Dendritic cell treated with granulocyte-macrophage colony-stimulating factor and Interleukin-4, amounts not matched to agents 40 ng/mL and 50 ng/mL, for 4 days (primary cell): ENCODE data around the gene LBHD2.
A peak's percentile ranks its signal among the peaks of the same experiment; 100 is the strongest.

Source experiments
- H3K27ac Mint-ChIP-seq: one replicate; pipeline ENCODE4 v1.8.0; 2022; ENCODE audit warnings: mild to moderate bottlenecking, mixed read lengths
- H3K27me3 Mint-ChIP-seq: one replicate; pipeline ENCODE4 v1.8.0; 2022; ENCODE audit warnings: mild to moderate bottlenecking, mixed read lengths
- H3K36me3 Mint-ChIP-seq: one replicate; pipeline ENCODE4 v1.8.0; 2022; ENCODE audit warnings: low read depth, mixed read lengths
- H3K4me1 Mint-ChIP-seq: one replicate; pipeline ENCODE4 v1.8.0; 2022; ENCODE audit warnings: low read depth, mixed read lengths
- H3K4me3 Mint-ChIP-seq: one replicate; pipeline ENCODE4 v1.8.0; 2022; ENCODE audit warnings: mild to moderate bottlenecking, moderate library complexity, mixed read lengths
- H3K9me3 Mint-ChIP-seq: one replicate; pipeline ENCODE4 v1.8.0; 2022; ENCODE audit warnings: mixed read lengths
- intact Hi-C: fragments of 100-400 bp; cut with micrococcal nuclease; formaldehyde crosslinking; loops from one replicate; pipeline ENCODE4 v1.15.0; 2022

Gene LBHD2

GRCh38 chr14:103101257-103101962 lies 17.4 kb downstream of the LBHD2 start:
- H3K9me3 Mint-ChIP-seq, result no peaks in the 10 kb centered on the region
- intact Hi-C loops, result no loop called here
- H3K36me3 Mint-ChIP-seq, result no peaks in the 10 kb centered on the region
- H3K27ac Mint-ChIP-seq, result no peak overlapping the region
- peaks cover 77% of the 10 kb centered on the region for H3K27me3 Mint-ChIP-seq
- H3K4me3 Mint-ChIP-seq, result no peak overlapping the region
- peaks cover 28% of the 10 kb centered on the region for H3K4me1 Mint-ChIP-seq

- H3K4me1 Mint-ChIP-seq, result peaks cover 28% of the 10 kb centered on the region
- H3K4me3 Mint-ChIP-seq, result no peak overlapping the region
- H3K9me3 Mint-ChIP-seq, result no peaks in the 10 kb centered on the region
- intact Hi-C loops, result no loop called here
- no peaks in the 10 kb centered on the region for H3K36me3 Mint-ChIP-seq
- peaks cover 74% of the 10 kb centered on the region for H3K27me3 Mint-ChIP-seq
- no peak overlapping the region for H3K27ac Mint-ChIP-seq
These were observed 18.1 kb downstream of the LBHD2 start for GRCh38 chr14:103101963-103102688.

- H3K4me3 Mint-ChIP-seq, result no peak overlapping the region
- no peaks in the 10 kb centered on the region for H3K36me3 Mint-ChIP-seq
- H3K4me1 Mint-ChIP-seq, result peaks cover 28% of the 10 kb centered on the region
- no peaks in the 10 kb centered on the region for H3K9me3 Mint-ChIP-seq
- intact Hi-C loops, result no loop called here
- H3K27me3 Mint-ChIP-seq, result peaks cover 70% of the 10 kb centered on the region
- H3K27ac Mint-ChIP-seq, result no peak overlapping the region
These were observed 18.8 kb downstream of the LBHD2 start for GRCh38 chr14:103102689-103103260.

- intact Hi-C loops, result loop anchor here (2.0 kb wide), 2 partner anchors 37 to 189 kb away; no protein-coding TSS in a partner anchor
These were observed 19.7 kb downstream of the LBHD2 start for GRCh38 chr14:103103461-103104388.

GRCh38 chr14:103104389-103104653 lies 20.3 kb downstream of the LBHD2 start:
- no peaks in the 10 kb centered on the region for H3K9me3 Mint-ChIP-seq
- intact Hi-C loops, result loop anchor here (2.0 kb wide), 2 partner anchors 36 to 188 kb away; no protein-coding TSS in a partner anchor
- no peak overlapping the region for H3K4me3 Mint-ChIP-seq
- H3K27ac Mint-ChIP-seq, result no peak overlapping the region
- peaks cover 64% of the 10 kb centered on the region for H3K27me3 Mint-ChIP-seq
- H3K36me3 Mint-ChIP-seq, result no peaks in the 10 kb centered on the region
- peaks cover 39% of the 10 kb centered on the region for H3K4me1 Mint-ChIP-seq

More at GRCh38 chr14:103103461-103104388, 19.7 kb downstream of the LBHD2 start:
- Mint-ChIP-seq H3K9me3 (no peaks in the 10 kb centered on the region), H3K27ac (no peak overlapping the region), H3K4me1 (peaks cover 37% of the 10 kb centered on the region), H3K4me3 (peak overlapping the region; percentile 46), H3K36me3 (no peaks in the 10 kb centered on the region), H3K27me3 (peaks cover 64% of the 10 kb centered on the region)

- peaks cover 66% of the 10 kb centered on the region for H3K27me3 Mint-ChIP-seq
- no peak overlapping the region for H3K27ac Mint-ChIP-seq
These were observed 20.8 kb downstream of the LBHD2 start for GRCh38 chr14:103104654-103105452.

GRCh38 chr14:103105580-103106150 lies 21.7 kb downstream of the LBHD2 start:
- no peaks in the 10 kb centered on the region for H3K9me3 Mint-ChIP-seq
- H3K27ac Mint-ChIP-seq, result no peak overlapping the region
- H3K4me1 Mint-ChIP-seq, result peaks cover 52% of the 10 kb centered on the region
- peaks cover 63% of the 10 kb centered on the region for H3K27me3 Mint-ChIP-seq
- H3K4me3 Mint-ChIP-seq, result no peak overlapping the region
- intact Hi-C loops, result loop anchor here (1.0 to 2.0 kb wide), 3 partner anchors 35 to 187 kb away; no protein-coding TSS in a partner anchor
- no peaks in the 10 kb centered on the region for H3K36me3 Mint-ChIP-seq

More at GRCh38 chr14:103104654-103105452, 20.8 kb downstream of the LBHD2 start:
- Mint-ChIP-seq H3K9me3 (no peaks in the 10 kb centered on the region), H3K4me3 (no peak overlapping the region), H3K4me1 (peaks cover 44% of the 10 kb centered on the region), H3K36me3 (no peaks in the 10 kb centered on the region)
- intact Hi-C loops, result loop anchor here (1.0 to 2.0 kb wide), 3 partner anchors 36 to 188 kb away; no protein-coding TSS in a partner anchor

GRCh38 chr14:103107455-103107854 lies 23.4 kb downstream of the LBHD2 start:
- Mint-ChIP-seq H3K9me3 (no peaks in the 10 kb centered on the region), H3K4me3 (no peak overlapping the region), H3K4me1 (peaks cover 70% of the 10 kb centered on the region), H3K36me3 (no peaks in the 10 kb centered on the region), H3K27ac (no peak overlapping the region), H3K27me3 (peaks cover 46% of the 10 kb centered on the region)
- intact Hi-C loops, result no loop called here

GRCh38 chr14:103107941-103108748 lies 24.1 kb downstream of the LBHD2 start:
- Mint-ChIP-seq H3K9me3 (no peaks in the 10 kb centered on the region), H3K27ac (no peak overlapping the region), H3K4me1 (peaks cover 72% of the 10 kb centered on the region), H3K4me3 (no peak overlapping the region), H3K27me3 (peaks cover 39% of the 10 kb centered on the region), H3K36me3 (no peaks in the 10 kb centered on the region)
- intact Hi-C loops, result loop anchor here (2.0 kb wide), 1 partner anchor 15 kb away; the partner anchor contains the start of gene TNFAIP2

- Mint-ChIP-seq H3K4me3 (no peak overlapping the region), H3K9me3 (no peaks in the 10 kb centered on the region), H3K27me3 (peaks cover 33% of the 10 kb centered on the region), H3K27ac (no peak overlapping the region), H3K4me1 (peaks cover 72% of the 10 kb centered on the region), H3K36me3 (no peaks in the 10 kb centered on the region)
- intact Hi-C loops, result loop anchor here (2.0 kb wide), 1 partner anchor 14 kb away; the partner anchor contains the start of gene TNFAIP2
These were observed 24.8 kb downstream of the LBHD2 start for GRCh38 chr14:103108749-103109207.

- H3K27ac Mint-ChIP-seq, result peak overlapping the region; percentile 74
- intact Hi-C loops, result loop anchor here (2.0 kb wide), 1 partner anchor 13 kb away; the partner anchor contains the start of gene TNFAIP2
These were observed 25.8 kb downstream of the LBHD2 start for GRCh38 chr14:103109535-103110441.

More at GRCh38 chr14:103109535-103110441, 25.8 kb downstream of the LBHD2 start:
- no peaks in the 10 kb centered on the region for H3K36me3 Mint-ChIP-seq
- no peak overlapping the region for H3K4me3 Mint-ChIP-seq
- peaks cover 78% of the 10 kb centered on the region for H3K4me1 Mint-ChIP-seq
- H3K27me3 Mint-ChIP-seq, result peaks cover 24% of the 10 kb centered on the region
- no peaks in the 10 kb centered on the region for H3K9me3 Mint-ChIP-seq
